GM12878 (cell line): ENCODE results near the gene MYG1.

Source experiments
- ASH2L ChIP-seq: fragments of 300-600, 200-600 bp; sonication (generic); IDR thresholded peaks from 2 replicates; pipeline ENCODE4 v1.6.1; 2017; ENCODE audit warnings: low read depth, mild to moderate bottlenecking, borderline replicate concordance
- BHLHE40 ChIP-seq, 2 experiments: fragments of 450-650 bp in 1 of 2; IDR thresholded peaks; 2 replicates each; pipeline ENCODE4 v1.6.1; 2011 to 2017; ENCODE audit warnings: low read depth in 2 of 2, borderline replicate concordance in 1 of 2, improper control_type of control experiment in 1 of 2, low read length in 1 of 2, mild to moderate bottlenecking in 1 of 2
- CHD2 ChIP-seq: IDR thresholded peaks from 2 replicates; pipeline ENCODE4 v1.6.1; 2011; ENCODE audit warnings: low read depth, low read length, improper control_type of control experiment, borderline replicate concordance
- CTCF ChIP-seq, 3 experiments: IDR thresholded peaks in 2 of 3; conservative IDR thresholded peaks in 1 of 3; 2 replicates each; pipeline ENCODE4 v1.5.1; 2011; ENCODE audit warnings: low read depth in 3 of 3, low read length in 3 of 3, mild to moderate bottlenecking in 3 of 3, control low read depth in 2 of 3, moderate library complexity in 2 of 3, inconsistent platforms in 1 of 3, mixed read lengths in 1 of 3; ENCODE audit not compliant: control insufficient read depth in 2 of 3, insufficient read depth in 1 of 3; ENCODE audit errors: extremely low read depth in 1 of 3
- GABPA ChIP-seq: IDR thresholded peaks from 2 replicates; pipeline ENCODE4 v1.6.1; 2014; ENCODE audit warnings: antibody characterized with exemption, low read depth, mild to moderate bottlenecking, inconsistent platforms
- POLR2AphosphoS5 ChIP-seq: IDR thresholded peaks from 2 replicates; pipeline ENCODE4 v1.6.1; 2011; ENCODE audit warnings: mild to moderate bottlenecking, low read length, inconsistent platforms
- REST ChIP-seq: IDR thresholded peaks from 2 replicates; pipeline ENCODE4 v1.6.1; 2012; ENCODE audit warnings: mild to moderate bottlenecking, low read depth, low read length
- SMC3 ChIP-seq: IDR thresholded peaks from 2 replicates; pipeline ENCODE4 v1.6.1; 2011; ENCODE audit warnings: low read length, improper control_type of control experiment, borderline replicate concordance

GRCh38 chr12:53288322-53288721 is 11.2 kb upstream of the MYG1 start:
- no peak for TF ChIP-seq CTCF (IDR thresholded peaks at IDR 0.05 in 2 of 3, conservative IDR thresholded peaks at IDR 0.05 in 1 of 3; ENCODE audit: control insufficient read depth in 2 of 3, extremely low read depth in 1 of 3, insufficient read depth in 1 of 3, low read depth in 3 of 3, low read length in 3 of 3)
- TF ChIP-seq BHLHE40 (IDR thresholded peaks at IDR 0.05; ENCODE audit: borderline replicate concordance in 1 of 2, low read depth in 2 of 2, low read length in 1 of 2): no peak
- TF ChIP-seq ASH2L: no peak
- TF ChIP-seq SMC3: no peak
- no peak for TF ChIP-seq POLR2AphosphoS5
- no peak for TF ChIP-seq CHD2
- TF ChIP-seq GABPA: no peak
- no peak for TF ChIP-seq REST
